Measurements from ENCODE around the gene C1orf159. TPM values are rescaled to one million over a fixed set of nuclear protein-coding genes. Genes with fewer than 3 reads are reported as not detected.
"Not testable (repeated sequence)": the region's sequence is repeated elsewhere in the genome, so short reads cannot be mapped to it uniquely, and the experiment has no call there.

The C1orf159 gene
- total RNA-seq = 11.4 and 11.7 TPM in 2 replicates

- DNase-seq = peak; percentile 97
Measured at GRCh38 chr1:1115786-1116700, at the start of gene C1orf159. C1orf159 (minus strand) TSS chr1:1116089; CDS start chr1:1091543, 24,546 bp downstream.

GRCh38 chr1:1165485-1165884, 49.6 kb upstream of the C1orf159 start:
- no peak for DNase-seq

- no peak for DNase-seq
Measured at GRCh38 chr1:1164701-1165451, 49.0 kb upstream of the C1orf159 start.

- DNase-seq = no peak
Measured at GRCh38 chr1:1164361-1164700, 48.4 kb upstream of the C1orf159 start.

GRCh38 chr1:1163538-1164070, 47.7 kb upstream of the C1orf159 start:
- DNase-seq = no peak

- no peak for DNase-seq
Measured at GRCh38 chr1:1162597-1163537, 47.0 kb upstream of the C1orf159 start.

GRCh38 chr1:1161683-1162079, 45.8 kb upstream of the C1orf159 start:
- DNase-seq = no peak

GRCh38 chr1:1161078-1161682, 45.3 kb upstream of the C1orf159 start:
- no peak for DNase-seq

GRCh38 chr1:1160281-1160930, 44.5 kb upstream of the C1orf159 start:
- no peak for DNase-seq

- peak; percentile 46 for DNase-seq
Measured at GRCh38 chr1:1157914-1158710, 42.2 kb upstream of the C1orf159 start.

GRCh38 chr1:1157426-1157913, 41.6 kb upstream of the C1orf159 start:
- DNase-seq = peak; percentile 70

GRCh38 chr1:1157033-1157365, 41.1 kb upstream of the C1orf159 start:
- DNase-seq = no peak

GRCh38 chr1:1156140-1157032, 40.5 kb upstream of the C1orf159 start:
- DNase-seq = no peak

GRCh38 chr1:1155258-1155657, 39.4 kb upstream of the C1orf159 start:
- no peak for DNase-seq

- DNase-seq = no peak
Measured at GRCh38 chr1:1153874-1154273, 38.0 kb upstream of the C1orf159 start.

- not testable (repeated sequence) for DNase-seq
Measured at GRCh38 chr1:1153215-1153614, 37.3 kb upstream of the C1orf159 start.

- DNase-seq = not testable (repeated sequence)
Measured at GRCh38 chr1:1152431-1152830, 36.5 kb upstream of the C1orf159 start.

GRCh38 chr1:1151306-1151705, 35.4 kb upstream of the C1orf159 start:
- no peak for DNase-seq

GRCh38 chr1:1150100-1150499, 34.2 kb upstream of the C1orf159 start:
- DNase-seq = peak; percentile 28
